Transverse colon (tissue), 4 donors: ENCODE results near the gene CASP10. TPM values are rescaled to one million over a fixed set of nuclear protein-coding genes. Genes with fewer than 3 reads are reported as not detected.
"Not testable (repeated sequence)": the region's sequence is repeated elsewhere in the genome, so short reads cannot be mapped to it uniquely, and the experiment has no call there.

Source experiments
- DNase-seq: peaks from one replicate; pipeline ENCODE4 v3.0.0-alpha.2; 2019
- H3K27ac ChIP-seq, 4 donors: fragments of 200-600 bp; sonication (generic); 2 replicates each; pipeline ENCODE4 v1.5.1; 2016 to 2018; ENCODE audit warnings: inconsistent platforms in 4 of 4
- H3K27me3 ChIP-seq: fragments of 200-600 bp; sonication (generic); 2 replicates; pipeline ENCODE4 v1.5.1; 2017; ENCODE audit warnings: inconsistent platforms
- H3K36me3 ChIP-seq, 4 donors: fragments of 200-600 bp; sonication (generic); 2 replicates each; pipeline ENCODE4 v1.5.1; 2017 to 2019; ENCODE audit warnings: inconsistent platforms in 4 of 4
- H3K4me1 ChIP-seq, 4 donors: fragments of 200-600 bp; sonication (generic); 2 replicates each; pipeline ENCODE4 v1.5.1; 2017 to 2020; ENCODE audit warnings: inconsistent platforms in 4 of 4
- H3K4me3 ChIP-seq, 4 donors: fragments of 200-600 bp; sonication (generic); 1 replicate in 1 of 4; 2 replicates in 3 of 4; pipeline versions ENCODE4 v1.5.1 to v1.6.1; 2017 to 2019; ENCODE audit warnings: inconsistent platforms in 4 of 4
- H3K9me3 ChIP-seq, 2 donors: fragments of 200-600 bp; sonication (generic); 2 replicates each; pipeline ENCODE4 v1.5.1; 2017 to 2019; ENCODE audit warnings: inconsistent platforms in 2 of 2
- EP300 ChIP-seq: sonication (generic); formaldehyde crosslinking; IDR thresholded peaks from one replicate; pipeline ENCODE4 v1.6.1; 2017; ENCODE audit warnings: antibody characterized with exemption, low read depth
- POLR2A ChIP-seq: fragments of 450-650 bp; IDR thresholded peaks from one replicate; pipeline ENCODE4 v1.6.1; 2016; ENCODE audit warnings: antibody characterized with exemption, mild to moderate bottlenecking, moderate library complexity
- POLR2AphosphoS5 ChIP-seq, 3 donors: sonication (generic); formaldehyde crosslinking; IDR thresholded peaks; one replicate each; pipeline ENCODE4 v1.6.1; 2016; ENCODE audit warnings: antibody characterized with exemption in 3 of 3
- WGBS, 2 donors: methylation state at CpG; one replicate each; pipeline ENCODE4 v1.1.5; 2018; ENCODE audit warnings: low coverage in 1 of 2; 5-methylcytosine and 5-hydroxymethylcytosine counted together
- in situ Hi-C, 4 donors: fragments of 200-750 bp; cut with MboI; loops; one replicate each; pipeline versions ENCODE4 v1.15.0 to v1.15.1; 2017; ENCODE audit warnings: low sequenced_read_pairs in 3 of 4, low pct_ligation_motif_present in 1 of 4, low pct_unique_long_range_greater_than_20kb in 1 of 4
- intact Hi-C: fragments of 100-400 bp; cut with DNase I; formaldehyde crosslinking; loops from one replicate; pipeline ENCODE4 v1.15.1; 2023; ENCODE audit warnings: low total_unique reads
- total RNA-seq, 4 donors: library from RNA; depleted of rRNA; stranded (reverse); fragments of >200 nt; gene quantifications; one replicate each; pipeline ENCODE4 v1.1.0, GENCODE V29; 2016
- TF ChIP-seq, protein P1 (sequence below), 5 experiments: fragments of 200-600 bp in 3 of 5; fragments of 450-650 bp in 2 of 5; sonication (generic) in 3 of 5; IDR thresholded peaks; 1 replicate in 2 of 5; 2 replicates in 3 of 5; pipeline ENCODE4 v1.5.1; 2016 to 2017; ENCODE audit warnings: antibody characterized with exemption in 5 of 5, inconsistent platforms in 3 of 5, mild to moderate bottlenecking in 2 of 5, moderate library complexity in 1 of 5

The CASP10 gene
- total RNA-seq, 4 donors from 2014 or later = 4.8 to 68.4 (median 38.1) TPM

DNA sequence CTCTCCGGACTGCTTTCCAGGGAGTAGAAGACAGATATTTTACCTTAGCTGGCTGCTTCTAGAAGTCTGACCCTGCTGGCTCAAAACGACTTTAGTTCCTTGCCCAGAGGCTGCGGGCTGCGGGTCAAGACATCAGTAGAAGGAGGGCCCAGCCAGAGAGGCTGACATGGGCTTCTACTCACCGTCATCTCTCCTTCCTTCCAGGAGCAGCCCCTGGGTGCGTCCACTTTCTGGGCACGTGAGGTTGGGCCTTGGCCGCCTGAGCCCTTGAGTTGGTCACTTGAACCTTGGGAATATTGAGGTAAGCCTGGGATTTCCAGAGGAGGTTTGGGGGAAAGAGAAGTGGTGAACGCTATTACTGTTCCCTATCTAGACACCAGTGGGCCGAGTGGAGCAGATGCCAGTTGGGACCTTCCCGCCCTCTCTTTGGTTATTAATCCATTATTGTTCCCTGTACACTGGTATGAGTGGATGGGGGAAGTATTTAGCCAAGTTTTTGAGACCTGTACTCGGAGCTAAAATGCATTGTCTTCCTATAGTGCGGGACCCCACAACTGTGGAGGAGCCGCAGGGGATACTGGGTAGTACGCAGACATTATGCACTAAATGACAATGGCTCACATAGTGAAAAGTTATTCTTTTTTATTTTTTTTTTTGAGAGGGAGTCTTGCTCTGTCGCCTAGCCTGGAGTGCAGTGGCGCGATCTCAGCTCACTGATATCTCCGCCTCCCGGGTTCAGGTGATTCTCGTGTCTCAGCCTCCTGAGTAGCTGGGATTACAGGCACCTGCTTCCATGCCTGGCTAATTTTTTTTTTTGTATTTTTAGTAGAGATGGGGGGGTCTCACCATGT, 51.1 kb downstream of the CASP10 start:
- intact Hi-C loops = no loop called here
- Histone ChIP-seq H3K4me1 (peaks cover 6 to 42% (median 33%) of the 10 kb centered on the region in 4 donors), H3K9me3 (no peaks in the 10 kb centered on the region), H3K27me3 (no peaks in the 10 kb centered on the region), H3K27ac (peak overlapping the region; percentile 84 to 90 (median 86)), H3K36me3 (no peaks in the 10 kb centered on the region), H3K4me3 (peak overlapping the region; percentile 26 to 54 (median 40))
- 41 to 57% methylated on average over 6 to 21 of the region's 21 CpGs for WGBS, 2 donors
- peak; percentile 40 for DNase-seq
- TF ChIP-seq, protein P1, sequence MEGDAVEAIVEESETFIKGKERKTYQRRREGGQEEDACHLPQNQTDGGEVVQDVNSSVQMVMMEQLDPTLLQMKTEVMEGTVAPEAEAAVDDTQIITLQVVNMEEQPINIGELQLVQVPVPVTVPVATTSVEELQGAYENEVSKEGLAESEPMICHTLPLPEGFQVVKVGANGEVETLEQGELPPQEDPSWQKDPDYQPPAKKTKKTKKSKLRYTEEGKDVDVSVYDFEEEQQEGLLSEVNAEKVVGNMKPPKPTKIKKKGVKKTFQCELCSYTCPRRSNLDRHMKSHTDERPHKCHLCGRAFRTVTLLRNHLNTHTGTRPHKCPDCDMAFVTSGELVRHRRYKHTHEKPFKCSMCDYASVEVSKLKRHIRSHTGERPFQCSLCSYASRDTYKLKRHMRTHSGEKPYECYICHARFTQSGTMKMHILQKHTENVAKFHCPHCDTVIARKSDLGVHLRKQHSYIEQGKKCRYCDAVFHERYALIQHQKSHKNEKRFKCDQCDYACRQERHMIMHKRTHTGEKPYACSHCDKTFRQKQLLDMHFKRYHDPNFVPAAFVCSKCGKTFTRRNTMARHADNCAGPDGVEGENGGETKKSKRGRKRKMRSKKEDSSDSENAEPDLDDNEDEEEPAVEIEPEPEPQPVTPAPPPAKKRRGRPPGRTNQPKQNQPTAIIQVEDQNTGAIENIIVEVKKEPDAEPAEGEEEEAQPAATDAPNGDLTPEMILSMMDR (IDR thresholded peaks at IDR 0.05) = no peak
- TF ChIP-seq EP300 = no peak
- TF ChIP-seq POLR2A = no peak
- no peak for TF ChIP-seq POLR2AphosphoS5 (IDR thresholded peaks at IDR 0.05)
- in situ Hi-C loops = loop anchor here in 3 of 4 donors (10.0 to 25.0 kb wide), 3 partner anchors 49 to 131 kb away; partner anchors contain the start of genes FLACC1 (in 2 of the 3) and CASP10 (in 1 of the 3)

DNA sequence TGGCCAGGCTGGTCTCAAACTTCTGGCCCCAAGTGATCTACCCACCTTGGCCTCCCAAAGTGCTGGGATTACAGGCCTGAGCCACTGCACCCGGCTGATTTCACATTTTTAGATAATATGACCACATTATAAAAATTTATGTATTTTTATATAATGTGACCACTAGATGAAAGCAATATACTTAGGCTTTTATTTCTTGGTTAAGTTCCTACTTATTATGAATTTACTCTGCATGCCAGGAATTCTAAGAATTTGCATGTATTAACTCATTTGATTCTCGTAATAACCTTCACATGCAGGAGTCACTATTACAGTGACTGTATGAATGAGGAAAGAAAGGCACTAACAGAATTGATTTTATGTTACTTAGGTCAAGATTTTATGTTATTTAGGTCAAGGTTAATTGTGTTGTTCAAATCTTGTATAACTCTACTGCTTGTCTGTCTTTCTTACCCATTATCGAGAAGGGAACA, 51.8 kb downstream of the CASP10 start:
- Histone ChIP-seq H3K9me3 (no peaks in the 10 kb centered on the region), H3K4me1 (peaks cover 6 to 44% (median 32%) of the 10 kb centered on the region in 4 donors), H3K4me3 (peak overlapping the region in 3 of 4 donors; percentile 1 to 54 (median 40)), H3K36me3 (no peaks in the 10 kb centered on the region), H3K27ac (peak overlapping the region; percentile 84 to 90 (median 86)), H3K27me3 (no peaks in the 10 kb centered on the region)
- no peak for TF ChIP-seq POLR2A
- in situ Hi-C loops (loop anchor here in 3 of 4 donors (10.0 to 25.0 kb wide), 3 partner anchors 50 to 130 kb away; partner anchors contain the start of genes FLACC1 (in 2 of the 3) and CASP10 (in 1 of the 3)), intact Hi-C loops (no loop called here)
- no peak for DNase-seq
- 38 to 47% methylated on average over 3 of the region's 3 CpGs for WGBS, 2 donors

DNA sequence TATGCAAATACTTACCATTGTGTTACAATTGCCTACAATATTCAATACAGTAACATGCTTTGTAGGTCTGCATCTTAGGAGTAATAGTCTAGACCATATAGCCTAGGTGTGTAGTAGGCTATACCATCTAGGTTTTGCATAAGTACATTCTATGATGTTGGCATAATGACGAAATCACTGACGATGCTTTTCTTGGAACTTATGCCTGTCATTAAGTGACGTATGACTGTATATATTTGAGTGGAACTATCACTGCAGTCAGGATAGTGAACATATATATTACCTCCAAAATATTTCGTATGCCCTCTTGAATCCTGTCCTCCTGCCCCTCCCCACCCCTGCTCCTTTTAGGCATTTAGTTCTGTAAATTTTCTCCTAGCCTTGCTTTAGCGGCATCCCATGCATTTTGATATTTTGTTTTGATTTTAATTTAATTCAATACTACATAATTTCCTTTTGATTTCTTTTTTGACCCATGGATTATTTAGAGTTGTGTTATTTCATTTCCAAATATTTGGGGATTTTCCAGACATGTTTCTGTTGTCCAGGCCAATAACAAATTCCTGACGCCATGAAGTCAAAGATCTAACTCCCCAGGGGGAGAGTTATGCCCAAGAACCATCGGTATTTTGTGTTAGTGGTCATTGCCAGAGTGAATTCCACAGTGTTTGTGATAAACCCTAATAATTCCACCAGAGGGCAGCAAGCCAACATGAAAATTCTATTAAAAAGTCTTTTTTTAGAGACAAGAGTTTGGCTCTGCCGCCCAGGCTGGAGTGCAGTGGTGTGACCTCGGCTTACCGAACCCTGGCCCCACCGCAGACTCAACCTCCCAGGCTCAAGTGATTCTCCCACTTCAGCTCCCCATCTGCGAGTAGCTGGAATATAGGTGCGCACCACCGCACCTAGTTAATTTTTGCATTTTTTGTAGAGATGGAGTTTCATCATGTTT, 53.2 kb downstream of the CASP10 start:
- in situ Hi-C loops = loop anchor here in 3 of 4 donors (10.0 to 25.0 kb wide), 3 partner anchors 51 to 129 kb away; partner anchors contain the start of genes FLACC1 (in 2 of the 3) and CASP10 (in 1 of the 3)
- peak overlapping the region in 2 of 4 donors; percentile 13 to 37 for H3K27ac ChIP-seq
- intact Hi-C loops = no loop called here
- H3K9me3 ChIP-seq = no peaks in the 10 kb centered on the region
- no peaks in the 10 kb centered on the region for H3K36me3 ChIP-seq
- DNase-seq = peak; percentile 37
- H3K4me1 ChIP-seq = peaks cover 6 to 44% (median 32%) of the 10 kb centered on the region in 4 donors
- TF ChIP-seq, protein P1 (IDR thresholded peaks at IDR 0.05) = peak; percentile 49 to 65 (median 57)
- TF ChIP-seq POLR2A (no peak), EP300 (no peak), POLR2AphosphoS5 (IDR thresholded peaks at IDR 0.05) (no peak)
- H3K4me3 ChIP-seq = peak overlapping the region in 1 of 4 donors; percentile 20
- WGBS, 2 donors = 41 to 58% methylated on average over 5 to 14 of the region's 14 CpGs
- no peaks in the 10 kb centered on the region for H3K27me3 ChIP-seq

DNA sequence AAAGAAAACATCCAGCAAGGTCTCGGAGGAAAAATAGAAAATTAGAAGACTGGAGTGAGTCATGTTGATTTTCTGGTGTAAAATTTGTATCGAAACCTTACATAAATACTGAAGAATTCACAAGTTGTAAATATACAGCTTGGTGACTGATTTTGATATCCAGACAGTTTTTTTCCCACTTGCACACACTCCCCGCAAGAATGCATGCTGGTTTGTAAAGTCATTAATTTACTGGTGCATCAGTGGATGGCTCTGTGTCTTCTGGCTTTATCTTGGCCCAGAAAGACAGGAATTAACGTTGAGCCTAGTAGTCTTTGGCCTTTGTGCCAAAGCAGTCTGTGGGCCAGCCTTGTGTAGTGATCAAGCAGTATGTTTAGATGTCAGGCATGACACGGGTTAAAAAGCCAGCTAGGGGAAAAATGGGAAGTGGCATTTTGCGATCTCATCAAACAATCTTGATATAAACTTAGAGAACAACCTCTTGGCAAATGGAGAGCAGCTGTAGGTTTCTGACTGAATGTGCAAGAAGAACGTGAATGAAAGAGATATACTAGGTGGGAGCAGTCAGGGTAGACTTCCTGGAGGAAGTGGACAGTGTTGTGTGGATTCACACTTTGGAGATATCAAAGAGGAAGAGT, 54.7 kb downstream of the CASP10 start:
- intact Hi-C loops (no loop called here), in situ Hi-C loops (loop anchor here in 3 of 4 donors (10.0 to 25.0 kb wide), 3 partner anchors 53 to 127 kb away; partner anchors contain the start of genes FLACC1 (in 2 of the 3) and CASP10 (in 1 of the 3))
- no peak overlapping the region for H3K27ac ChIP-seq
- no peaks in the 10 kb centered on the region for H3K9me3 ChIP-seq
- no peak for DNase-seq
- H3K36me3 ChIP-seq = no peaks in the 10 kb centered on the region
- no peak for TF ChIP-seq POLR2AphosphoS5 (IDR thresholded peaks at IDR 0.05)
- TF ChIP-seq, protein P1 (IDR thresholded peaks at IDR 0.05) = no peak
- TF ChIP-seq EP300 = no peak
- no peak for TF ChIP-seq POLR2A
- no peaks in the 10 kb centered on the region for H3K27me3 ChIP-seq
- WGBS, 2 donors = 67 to 70% methylated on average over 5 to 7 of the region's 7 CpGs
- no peak overlapping the region for H3K4me3 ChIP-seq
- peaks cover 3 to 36% (median 21%) of the 10 kb centered on the region in 4 donors for H3K4me1 ChIP-seq

DNA sequence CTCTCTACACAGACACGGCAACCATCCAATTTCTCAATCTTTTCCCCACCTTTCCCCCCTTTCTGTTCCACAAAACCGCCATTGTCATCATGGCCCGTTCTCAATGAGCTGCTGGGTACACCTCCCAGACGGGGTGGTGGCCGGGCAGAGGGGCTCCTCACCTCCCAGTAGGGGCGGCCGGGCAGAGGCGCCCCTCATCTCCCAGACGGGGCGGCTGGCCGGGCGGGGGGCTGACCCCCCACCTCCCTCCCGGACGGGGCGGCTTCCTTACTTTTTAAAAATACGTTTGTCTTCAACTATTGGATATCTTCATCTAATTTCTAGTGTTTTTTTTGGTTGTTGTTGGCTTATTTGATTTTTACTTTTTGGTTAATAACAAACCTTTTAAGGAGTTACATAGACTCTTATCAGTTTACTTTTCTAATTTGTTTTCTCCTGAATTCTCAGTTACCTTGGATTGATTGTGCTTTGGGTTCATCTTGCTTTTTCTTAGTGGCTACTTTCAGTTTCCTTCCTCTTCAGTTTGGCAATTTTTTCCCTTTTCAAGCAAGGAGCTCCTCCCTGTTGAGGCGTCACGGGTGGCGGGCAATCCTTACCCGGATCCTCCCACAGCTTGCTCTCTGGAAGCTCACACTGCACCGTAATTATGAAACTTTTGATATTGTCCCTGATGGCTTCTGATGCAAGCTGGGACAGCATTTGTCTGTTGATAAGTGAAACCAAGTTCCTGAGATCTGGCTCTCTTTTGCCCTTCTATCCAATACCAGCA, 56.4 kb downstream of the CASP10 start:
- peak; percentile 44 for DNase-seq
- H3K27me3 ChIP-seq, H3K4me3 ChIP-seq, intact Hi-C loops, H3K9me3 ChIP-seq, H3K36me3 ChIP-seq: not testable (repeated sequence)
- Histone ChIP-seq H3K4me1 (peaks cover 0 to 26% (median 12%) of the 10 kb centered on the region in 4 donors), H3K27ac (peak overlapping the region in 3 of 4 donors; percentile 39 to 57 (median 53))
- in situ Hi-C loops = loop anchor here in 3 of 4 donors (10.0 to 25.0 kb wide), 3 partner anchors 55 to 125 kb away; partner anchors contain the start of genes FLACC1 (in 2 of the 3) and CASP10 (in 1 of the 3)
- 91 to 92% methylated on average over 10 to 21 of the region's 21 CpGs for WGBS, 2 donors
